HG03457 (cell line): ENCODE measurements around the gene WDR20.

ENCODE experiments used
- ATAC-seq: cut with Tn5 transposase; IDR thresholded peaks from one replicate; pipeline ENCODE4 v1.9.1; 2021; ENCODE audit warnings: moderate number of reproducible peaks; ENCODE audit not compliant: unreplicated experiment

WDR20 gene

GRCh38 chr14:102215576-102216250 lies 76.0 kb downstream of the WDR20 start:
- no peak for ATAC-seq

GRCh38 chr14:102217399-102217798 lies 77.7 kb downstream of the WDR20 start:
- ATAC-seq: no peak

- ATAC-seq: no peak
These were observed 78.3 kb downstream of the WDR20 start for GRCh38 chr14:102217987-102218421.

DNA sequence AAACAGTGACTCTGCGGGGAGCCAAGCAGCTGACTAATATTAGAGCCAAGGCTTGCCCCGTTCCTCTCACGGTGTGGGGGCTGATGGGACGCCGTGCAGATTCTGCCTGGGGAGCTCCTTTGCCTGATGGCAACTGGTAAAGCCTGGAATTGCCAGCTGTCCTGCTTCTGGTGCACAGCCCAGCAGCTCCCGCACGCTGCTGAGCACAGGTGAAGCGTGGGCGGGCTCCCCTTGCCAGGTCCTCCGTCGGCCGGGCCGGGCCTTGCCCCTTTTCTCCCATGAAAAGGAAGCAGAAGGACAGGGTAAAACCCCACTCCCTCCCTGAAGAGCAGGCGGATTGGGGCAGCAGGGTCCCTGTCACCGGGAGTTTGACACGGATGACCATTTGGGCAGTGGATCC lies 79.0 kb downstream of the WDR20 start:
- ATAC-seq: no peak

DNA sequence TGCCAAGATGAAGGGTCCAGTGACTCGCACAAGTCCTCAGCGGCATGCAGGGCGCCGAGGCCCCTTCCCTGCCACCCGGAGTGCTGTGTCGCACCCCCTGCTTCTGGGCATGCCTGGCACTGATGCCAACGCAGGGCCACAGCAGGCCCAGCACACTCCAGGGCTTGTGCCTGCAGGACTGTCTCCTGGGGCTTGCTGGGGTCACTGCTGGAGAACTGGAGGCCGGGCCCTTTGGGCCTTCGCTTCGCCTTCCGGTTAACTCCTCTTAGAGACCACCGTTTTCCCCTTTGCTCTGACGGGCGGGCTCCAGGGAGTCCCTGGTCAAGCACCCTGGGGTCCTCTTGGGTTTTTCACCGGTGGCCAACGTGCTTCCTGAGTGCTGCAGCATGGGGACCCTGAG lies 79.6 kb downstream of the WDR20 start:
- ATAC-seq: no peak

- peak; percentile 68 for ATAC-seq
These were observed 80.3 kb downstream of the WDR20 start for GRCh38 chr14:102220031-102220430.

DNA sequence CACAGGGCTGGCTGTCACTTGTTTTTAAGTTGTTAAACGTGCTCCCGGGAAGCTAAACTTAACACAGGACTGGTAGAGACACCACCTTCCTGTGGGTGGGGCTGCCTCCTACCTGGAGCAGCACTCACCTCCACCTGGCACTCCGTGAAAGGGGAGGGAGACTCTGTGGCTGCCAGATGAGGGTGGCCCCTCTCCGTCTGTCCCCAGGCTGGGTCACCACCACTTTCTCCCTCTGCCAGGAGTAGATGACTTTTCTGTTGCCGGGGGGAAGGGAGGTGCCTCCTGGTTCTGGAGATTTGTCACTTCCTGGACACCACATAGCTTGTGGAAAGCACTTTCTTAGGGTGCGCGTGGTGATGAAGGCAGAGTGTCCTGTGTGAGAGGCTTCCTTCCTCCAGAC lies 81.3 kb downstream of the WDR20 start:
- ATAC-seq: no peak

DNA sequence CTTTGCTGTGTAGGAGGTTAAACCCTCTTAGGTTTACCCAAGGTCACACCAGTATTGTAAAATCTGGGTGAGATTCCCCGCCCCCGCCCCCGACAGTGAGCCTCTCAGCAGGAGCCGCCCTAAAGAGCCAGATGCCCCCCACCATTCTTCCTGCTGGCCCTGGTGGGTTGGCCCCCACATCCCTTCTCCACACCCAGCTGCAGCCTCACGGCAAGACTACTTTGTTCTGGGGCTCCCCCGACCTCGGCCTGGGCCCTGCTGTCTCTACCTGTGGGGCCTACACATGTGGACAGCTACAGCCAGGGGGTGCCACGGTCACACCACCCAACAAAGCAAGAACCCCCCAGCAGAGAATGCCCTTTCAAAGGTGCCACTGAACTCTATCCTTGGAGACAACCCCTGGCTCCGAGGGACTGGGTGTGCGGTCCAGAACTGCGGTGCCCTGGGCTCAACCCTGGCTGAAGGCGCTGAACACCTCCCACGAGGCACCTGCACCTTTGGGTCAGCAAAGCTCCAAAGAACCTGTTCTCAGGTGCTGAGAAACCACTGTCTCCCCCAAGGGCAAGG lies 82.4 kb downstream of the WDR20 start:
- no peak for ATAC-seq

DNA sequence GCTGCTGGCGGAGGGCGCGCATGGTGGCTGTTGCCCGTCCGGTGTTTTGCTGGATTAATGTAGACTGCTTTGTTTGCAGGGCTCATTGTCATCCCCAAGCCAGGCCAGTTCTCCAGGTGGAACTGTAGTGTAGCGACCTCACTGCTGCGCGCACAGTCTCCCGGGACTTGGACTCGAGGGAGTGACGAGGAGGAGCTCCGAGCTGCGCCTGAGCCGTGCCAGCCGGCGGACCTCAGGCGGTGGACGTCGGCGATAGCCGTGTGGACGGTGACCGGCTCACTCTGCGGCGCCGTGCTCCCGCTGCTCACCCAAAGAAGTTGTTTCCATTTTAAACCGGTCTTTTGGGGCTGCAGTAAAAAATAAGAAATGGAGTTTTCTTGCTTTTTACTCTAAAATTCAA lies 83.1 kb downstream of the WDR20 start:
- no peak for ATAC-seq

DNA sequence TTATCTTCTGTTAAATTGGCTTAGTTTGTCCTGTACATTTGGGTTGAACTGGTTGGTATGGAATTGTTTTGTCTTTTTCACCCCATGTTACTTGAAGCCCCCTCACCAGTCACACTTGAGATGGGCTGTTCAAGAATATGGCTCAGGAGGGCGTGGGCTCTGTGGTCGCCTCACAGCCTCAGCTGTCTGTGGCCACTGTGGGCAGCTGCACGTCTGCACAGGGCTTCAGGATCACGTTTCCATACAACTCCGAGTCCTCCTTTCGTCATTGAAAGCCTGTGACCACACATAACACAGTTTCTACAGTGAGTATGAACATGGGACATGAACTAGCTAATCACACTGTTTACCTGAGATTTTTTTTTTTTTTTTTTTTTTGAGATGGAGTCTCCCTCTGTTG lies 84.0 kb downstream of the WDR20 start:
- ATAC-seq: no peak

- no peak for ATAC-seq
These were observed 85.7 kb downstream of the WDR20 start for GRCh38 chr14:102225386-102225785.

GRCh38 chr14:102225936-102226335 lies 86.2 kb downstream of the WDR20 start:
- no peak for ATAC-seq

GRCh38 chr14:102226356-102227125 lies 86.8 kb downstream of the WDR20 start:
- ATAC-seq: no peak

DNA sequence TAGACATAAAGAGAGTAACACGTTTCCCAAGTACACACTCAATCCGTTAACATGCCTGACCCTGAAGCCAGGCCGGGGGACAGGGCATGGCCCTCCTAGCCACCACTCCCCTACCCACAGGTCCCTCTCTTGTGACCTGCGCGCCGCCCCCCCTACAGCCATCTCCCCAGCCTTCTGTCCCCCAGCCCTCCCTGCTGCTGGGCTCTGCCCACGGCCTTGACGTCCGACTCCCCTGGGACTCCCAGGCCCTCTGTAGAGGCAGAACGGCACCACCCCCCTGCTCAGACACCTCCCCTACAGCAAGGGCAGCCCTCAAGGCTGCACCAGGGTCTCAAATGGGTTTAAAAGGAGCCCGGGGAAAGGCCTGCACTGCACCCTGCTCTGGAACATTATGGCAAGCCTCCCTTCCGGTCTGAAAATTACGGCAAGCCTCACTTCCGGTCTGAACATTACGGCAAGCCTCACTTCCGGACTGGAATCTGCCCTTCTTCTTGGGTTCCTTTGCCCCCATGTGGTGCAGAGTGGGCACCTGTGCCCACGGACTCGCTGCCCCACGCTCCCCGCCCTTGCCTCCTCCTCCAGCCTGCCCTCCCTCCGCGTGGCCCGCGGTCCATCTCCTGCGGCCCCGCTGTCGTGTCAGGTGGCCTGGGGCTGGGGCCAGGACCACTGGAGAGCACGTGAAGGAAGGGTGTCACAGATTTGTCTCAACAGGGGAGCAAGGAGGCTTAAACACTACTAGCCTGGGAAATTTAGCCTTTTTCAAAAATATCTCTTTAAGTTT lies 87.7 kb downstream of the WDR20 start:
- ATAC-seq: no peak

- no peak for ATAC-seq
These were observed 89.5 kb downstream of the WDR20 start for GRCh38 chr14:102229071-102229738.

DNA sequence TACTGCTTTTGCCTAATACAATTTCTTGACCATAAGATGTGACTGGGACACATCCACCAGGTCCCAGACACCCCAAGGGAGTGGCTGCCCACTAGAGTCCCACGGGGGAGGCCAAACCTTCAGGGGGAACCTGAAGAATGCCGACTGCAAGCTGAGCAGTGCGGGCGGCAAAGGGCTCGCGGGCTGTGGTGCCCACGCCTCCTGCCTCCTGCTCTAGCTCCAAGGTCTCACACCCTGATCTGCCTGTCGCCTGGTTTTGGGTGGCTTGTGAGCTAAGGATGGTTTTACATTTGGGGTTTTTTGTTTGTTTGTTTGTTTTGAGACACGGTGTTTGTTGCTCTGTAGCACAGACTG lies 90.0 kb downstream of the WDR20 start:
- ATAC-seq: no peak

GRCh38 chr14:102230481-102231210 lies 90.9 kb downstream of the WDR20 start:
- no peak for ATAC-seq

DNA sequence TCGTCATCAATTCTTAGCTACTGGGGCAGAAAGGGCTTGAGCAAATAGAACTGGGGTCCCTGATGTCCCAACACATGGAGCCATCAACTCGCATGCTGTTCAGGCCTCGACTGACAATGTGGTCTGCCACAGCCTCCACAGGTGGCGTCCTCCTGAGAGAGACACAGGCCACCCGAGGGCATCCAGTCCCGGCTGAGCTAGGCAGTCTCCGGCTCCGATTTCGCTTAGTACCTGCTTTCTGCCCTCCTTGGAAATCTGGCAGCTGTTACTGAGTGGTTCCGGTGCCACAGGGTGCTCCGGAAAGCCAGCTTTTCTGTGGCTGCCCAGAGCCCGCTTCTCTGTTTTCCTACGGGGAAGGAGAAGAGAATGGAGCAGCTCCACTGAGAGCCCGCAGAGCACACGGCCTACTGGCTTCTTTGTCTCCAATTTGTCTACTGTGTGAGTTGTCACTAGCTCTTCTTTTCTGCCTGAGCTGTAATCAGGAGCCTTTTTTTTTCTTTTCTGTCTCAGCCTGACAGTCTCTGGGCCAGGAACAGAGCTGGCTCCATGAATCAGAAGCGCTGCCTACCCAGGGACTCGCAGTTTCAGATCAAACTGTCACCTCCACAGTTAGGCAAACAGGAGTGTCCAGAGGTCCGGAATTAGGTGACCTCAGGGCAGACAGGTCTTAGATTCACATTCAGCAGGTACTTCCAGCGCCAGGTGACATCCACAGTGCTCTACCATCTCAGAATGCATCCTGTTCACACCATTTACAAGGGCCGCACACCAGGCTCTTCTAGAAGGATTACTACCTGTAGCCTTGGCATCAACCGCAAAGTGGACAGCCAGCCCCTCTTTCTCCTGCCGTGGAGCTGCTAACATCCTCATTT lies 92.0 kb downstream of the WDR20 start:
- ATAC-seq: no peak

DNA sequence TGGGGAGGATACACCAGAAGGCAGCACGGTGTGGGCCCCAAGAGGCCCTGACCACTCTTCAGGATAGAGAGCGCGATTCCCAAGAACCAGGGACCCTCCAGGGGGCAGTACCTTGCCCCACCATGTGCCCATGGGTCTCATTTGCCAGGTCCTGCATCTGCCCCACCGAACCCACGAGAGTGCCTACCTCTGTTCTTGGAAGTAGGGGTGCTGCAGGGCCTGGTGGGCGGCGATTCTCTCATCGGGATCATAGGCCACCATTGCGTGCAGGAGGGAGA lies 92.6 kb downstream of the WDR20 start:
- ATAC-seq: no peak

DNA sequence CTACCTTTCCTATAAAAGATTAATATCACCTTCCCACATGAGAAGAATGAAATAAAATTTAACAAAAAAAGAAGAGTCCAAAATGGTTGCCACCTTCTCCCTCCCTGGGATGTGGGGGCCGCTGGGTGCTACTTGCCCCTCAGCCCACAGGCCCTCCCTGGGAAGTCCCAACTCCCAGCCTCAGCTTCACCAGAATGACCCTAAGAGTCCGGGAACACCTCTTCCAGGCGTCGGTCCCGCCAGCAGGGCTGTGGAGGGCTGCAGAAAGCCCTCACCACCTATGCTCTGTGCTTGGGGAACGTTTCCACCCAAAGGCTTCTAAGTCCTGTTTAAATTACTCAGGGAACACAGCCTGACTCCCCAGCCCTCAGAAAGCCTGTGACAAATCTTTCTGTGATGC lies 93.4 kb downstream of the WDR20 start:
- no peak for ATAC-seq
